ENCODE data around the gene TRPM3.

Gene TRPM3

GRCh38 chr9:71098801-71099200 lies 22.6 kb downstream of the TRPM3 start:
- no peak for DNase-seq (ENCODE audit: low read depth in 2 of 3, low spot score in 1 of 3)

GRCh38 chr9:71097671-71098070 lies 23.8 kb downstream of the TRPM3 start:
- no peak for DNase-seq (ENCODE audit: low read depth in 2 of 3, low spot score in 1 of 3)

GRCh38 chr9:71096421-71097108 lies 24.9 kb downstream of the TRPM3 start:
- DNase-seq (ENCODE audit: low read depth in 2 of 3, low spot score in 1 of 3) = no peak

- no peak for DNase-seq (ENCODE audit: low read depth in 2 of 3, low spot score in 1 of 3)
Observed at GRCh38 chr9:71094708-71095251, 26.6 kb downstream of the TRPM3 start.

- no peak for DNase-seq (ENCODE audit: low read depth in 2 of 3, low spot score in 1 of 3)
Observed at GRCh38 chr9:71090896-71091295, 30.5 kb downstream of the TRPM3 start.

GRCh38 chr9:71079451-71079850 lies 42.0 kb downstream of the TRPM3 start:
- DNase-seq (ENCODE audit: low read depth in 2 of 3, low spot score in 1 of 3) = no peak

- DNase-seq (ENCODE audit: low read depth in 2 of 3, low spot score in 1 of 3) = no peak
Observed at GRCh38 chr9:71076096-71076495, 45.3 kb downstream of the TRPM3 start.

- no peak for DNase-seq (ENCODE audit: low read depth in 2 of 3, low spot score in 1 of 3)
Observed at GRCh38 chr9:71073494-71073893, 47.9 kb downstream of the TRPM3 start.

- no peak for DNase-seq (ENCODE audit: low read depth in 2 of 3, low spot score in 1 of 3)
Observed at GRCh38 chr9:71072587-71072986, 48.8 kb downstream of the TRPM3 start.

GRCh38 chr9:71071633-71072032 lies 49.8 kb downstream of the TRPM3 start:
- DNase-seq (ENCODE audit: low read depth in 2 of 3, low spot score in 1 of 3) = no peak

- no peak for DNase-seq (ENCODE audit: low read depth in 2 of 3, low spot score in 1 of 3)
Observed at GRCh38 chr9:71058660-71059059, 62.8 kb downstream of the TRPM3 start.

GRCh38 chr9:71052287-71052686 lies 69.1 kb downstream of the TRPM3 start:
- DNase-seq (ENCODE audit: low read depth in 2 of 3, low spot score in 1 of 3) = no peak

- DNase-seq (ENCODE audit: low read depth in 2 of 3, low spot score in 1 of 3) = no peak
Observed at GRCh38 chr9:71048280-71048679, 73.1 kb downstream of the TRPM3 start.

GRCh38 chr9:71042448-71042990 lies 78.9 kb downstream of the TRPM3 start:
- no peak for DNase-seq (ENCODE audit: low read depth in 2 of 3, low spot score in 1 of 3)

- DNase-seq (ENCODE audit: low read depth in 2 of 3, low spot score in 1 of 3) = no peak
Observed at GRCh38 chr9:71037521-71037920, 83.9 kb downstream of the TRPM3 start.

- DNase-seq (ENCODE audit: low read depth in 2 of 3, low spot score in 1 of 3) = no peak
Observed at GRCh38 chr9:71036501-71036900, 84.9 kb downstream of the TRPM3 start.

GRCh38 chr9:71032779-71033178 lies 88.6 kb downstream of the TRPM3 start:
- DNase-seq (ENCODE audit: low read depth in 2 of 3, low spot score in 1 of 3) = no peak

GRCh38 chr9:71025728-71026127 lies 95.7 kb downstream of the TRPM3 start:
- no peak for DNase-seq (ENCODE audit: low read depth in 2 of 3, low spot score in 1 of 3)

- no peak for DNase-seq (ENCODE audit: low read depth in 2 of 3, low spot score in 1 of 3)
Observed at GRCh38 chr9:71025201-71025600, 96.2 kb downstream of the TRPM3 start.

GRCh38 chr9:71010258-71010657 lies 111.2 kb downstream of the TRPM3 start:
- no peak for DNase-seq (ENCODE audit: low read depth in 2 of 3, low spot score in 1 of 3)

GRCh38 chr9:71005456-71005855 lies 116.0 kb downstream of the TRPM3 start:
- no peak for DNase-seq (ENCODE audit: low read depth in 2 of 3, low spot score in 1 of 3)

- no peak for DNase-seq (ENCODE audit: low read depth in 2 of 3, low spot score in 1 of 3)
Observed at GRCh38 chr9:71004196-71004595, 117.2 kb downstream of the TRPM3 start.

GRCh38 chr9:71003346-71003745 lies 118.1 kb downstream of the TRPM3 start:
- DNase-seq (ENCODE audit: low read depth in 2 of 3, low spot score in 1 of 3) = no peak
